Right lobe of liver (tissue), 4 donors: Measurements from ENCODE around the gene HOXD8.

Experiments
- POLR2A ChIP-seq: fragments of 450-650 bp; IDR thresholded peaks from one replicate; pipeline ENCODE4 v1.6.1; 2017; ENCODE audit warnings: antibody characterized with exemption, mild to moderate bottlenecking
- TF ChIP-seq, protein P1 (sequence below), 4 donors: fragments of 200-600 bp in 3 of 4; fragments of 450-650 bp in 1 of 4; IDR thresholded peaks; one replicate each; pipeline versions ENCODE4 v1.5.1 to v1.8.0; 2016 to 2022; ENCODE audit warnings: antibody characterized with exemption in 4 of 4, mild to moderate bottlenecking in 2 of 4
- donor health status: DM: no; HTN: no; CAD: no.
- donor health status: DM: no; HTN: no; CAD: no.
- donor health status: DM: no; HTN: yes; CAD: no.

DNA sequence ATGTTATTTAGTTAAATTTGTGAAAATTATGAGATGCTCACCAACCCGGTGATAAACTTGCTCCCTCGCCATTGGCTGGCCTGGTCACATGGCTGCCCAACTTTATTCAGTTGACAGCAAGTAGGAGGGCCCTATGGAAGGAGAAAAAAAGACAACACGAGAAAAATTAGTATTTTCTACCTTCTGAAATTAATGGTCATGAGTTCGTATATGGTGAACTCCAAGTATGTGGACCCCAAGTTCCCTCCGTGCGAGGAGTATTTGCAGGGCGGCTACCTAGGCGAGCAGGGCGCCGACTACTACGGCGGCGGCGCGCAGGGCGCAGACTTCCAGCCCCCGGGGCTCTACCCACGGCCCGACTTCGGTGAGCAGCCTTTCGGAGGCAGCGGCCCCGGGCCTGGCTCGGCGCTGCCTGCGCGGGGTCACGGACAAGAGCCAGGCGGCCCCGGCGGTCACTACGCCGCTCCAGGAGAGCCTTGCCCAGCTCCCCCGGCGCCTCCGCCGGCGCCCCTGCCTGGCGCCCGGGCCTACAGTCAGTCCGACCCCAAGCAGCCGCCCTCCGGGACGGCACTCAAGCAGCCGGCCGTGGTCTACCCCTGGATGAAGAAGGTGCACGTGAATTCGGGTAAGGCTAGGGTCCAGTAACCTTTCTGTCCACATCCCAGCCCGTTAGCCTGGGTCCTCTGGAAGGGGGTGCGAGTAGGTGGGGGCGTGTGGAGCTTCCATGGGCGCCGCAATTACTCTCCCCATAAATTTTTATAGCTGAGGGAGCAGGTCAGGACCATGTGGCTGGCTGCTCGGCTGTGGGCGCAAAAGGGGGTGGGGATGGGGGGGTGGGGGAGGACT is 22.2 kb downstream of the HOXD8 start, which contains the start of gene HOXD4:
- no peak for TF ChIP-seq POLR2A
- TF ChIP-seq, protein P1, sequence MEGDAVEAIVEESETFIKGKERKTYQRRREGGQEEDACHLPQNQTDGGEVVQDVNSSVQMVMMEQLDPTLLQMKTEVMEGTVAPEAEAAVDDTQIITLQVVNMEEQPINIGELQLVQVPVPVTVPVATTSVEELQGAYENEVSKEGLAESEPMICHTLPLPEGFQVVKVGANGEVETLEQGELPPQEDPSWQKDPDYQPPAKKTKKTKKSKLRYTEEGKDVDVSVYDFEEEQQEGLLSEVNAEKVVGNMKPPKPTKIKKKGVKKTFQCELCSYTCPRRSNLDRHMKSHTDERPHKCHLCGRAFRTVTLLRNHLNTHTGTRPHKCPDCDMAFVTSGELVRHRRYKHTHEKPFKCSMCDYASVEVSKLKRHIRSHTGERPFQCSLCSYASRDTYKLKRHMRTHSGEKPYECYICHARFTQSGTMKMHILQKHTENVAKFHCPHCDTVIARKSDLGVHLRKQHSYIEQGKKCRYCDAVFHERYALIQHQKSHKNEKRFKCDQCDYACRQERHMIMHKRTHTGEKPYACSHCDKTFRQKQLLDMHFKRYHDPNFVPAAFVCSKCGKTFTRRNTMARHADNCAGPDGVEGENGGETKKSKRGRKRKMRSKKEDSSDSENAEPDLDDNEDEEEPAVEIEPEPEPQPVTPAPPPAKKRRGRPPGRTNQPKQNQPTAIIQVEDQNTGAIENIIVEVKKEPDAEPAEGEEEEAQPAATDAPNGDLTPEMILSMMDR (IDR thresholded peaks at IDR 0.05), result no peak
